ENCODE measurements around the gene CAMTA1.

- TF ChIP-seq EZH2 (IDR thresholded peaks at IDR 0.05; ENCODE audit: borderline replicate concordance, low read depth, low read length, poor library complexity, severe bottlenecking) (no peak), CTCF (conservative IDR thresholded peaks at IDR 0.05; ENCODE audit: low read depth, low read length) (no peak)
These were observed 716.7 kb downstream of the CAMTA1 start for GRCh38 chr1:7501723-7502603.

All from A673 (cell line).